Activated naive CD8-positive, alpha-beta T cell treated with anti-CD3 and anti-CD28 coated beads, Interleukin-2, amount 10 ng/mL, durations not matched to agents 7 days and 5 days (primary cell): ENCODE results near the gene SLC17A5. TPM values are rescaled to one million over a fixed set of nuclear protein-coding genes. Genes with fewer than 3 reads are reported as not detected.
"Not testable (repeated sequence)": the region's sequence is repeated elsewhere in the genome, so short reads cannot be mapped to it uniquely, and the experiment has no call there.

Experiments used
- ATAC-seq: fragments of 150-1000 bp; cut with Tn5 transposase; one replicate; pipeline ENCODE4 v1.10.0; 2021; ENCODE audit warnings: low read depth, moderate library complexity
- POLR2A ChIA-PET: fragments of 350-600 bp; sonication (Branson Sonifier 250); formaldehyde crosslinking; loops from one replicate; lab custom pipeline; 2021; ENCODE audit warnings: antibody characterized with exemption; lab: Charles Lee
- DNase-seq: peaks from one replicate; pipeline ENCODE4 v3.0.0; 2021
- H3K27ac Mint-ChIP-seq: one replicate; pipeline ENCODE4 v1.8.0; 2022; ENCODE audit warnings: mild to moderate bottlenecking, mixed read lengths
- H3K27me3 Mint-ChIP-seq: one replicate; pipeline ENCODE4 v1.8.0; 2022; ENCODE audit warnings: mild to moderate bottlenecking, moderate library complexity, mixed read lengths
- H3K36me3 Mint-ChIP-seq: one replicate; pipeline ENCODE4 v1.8.0; 2021; ENCODE audit warnings: mild to moderate bottlenecking, mixed read lengths
- H3K4me1 Mint-ChIP-seq: one replicate; pipeline ENCODE4 v1.8.0; 2021; ENCODE audit warnings: mixed read lengths
- H3K4me3 Mint-ChIP-seq: one replicate; pipeline ENCODE4 v1.8.0; 2022; ENCODE audit warnings: mild to moderate bottlenecking, moderate library complexity, mixed read lengths
- H3K9me3 Mint-ChIP-seq: one replicate; pipeline ENCODE4 v1.8.0; 2021; ENCODE audit warnings: mixed read lengths
- total RNA-seq, 2 experiments: library from RNA; stranded (reverse); gene quantifications; one replicate each; pipeline ENCODE4 v1.2.3, GENCODE V29; 2021

Gene SLC17A5
- total RNA-seq, 2 experiments from 2014 or later = 9.2 to 9.3 TPM

DNA sequence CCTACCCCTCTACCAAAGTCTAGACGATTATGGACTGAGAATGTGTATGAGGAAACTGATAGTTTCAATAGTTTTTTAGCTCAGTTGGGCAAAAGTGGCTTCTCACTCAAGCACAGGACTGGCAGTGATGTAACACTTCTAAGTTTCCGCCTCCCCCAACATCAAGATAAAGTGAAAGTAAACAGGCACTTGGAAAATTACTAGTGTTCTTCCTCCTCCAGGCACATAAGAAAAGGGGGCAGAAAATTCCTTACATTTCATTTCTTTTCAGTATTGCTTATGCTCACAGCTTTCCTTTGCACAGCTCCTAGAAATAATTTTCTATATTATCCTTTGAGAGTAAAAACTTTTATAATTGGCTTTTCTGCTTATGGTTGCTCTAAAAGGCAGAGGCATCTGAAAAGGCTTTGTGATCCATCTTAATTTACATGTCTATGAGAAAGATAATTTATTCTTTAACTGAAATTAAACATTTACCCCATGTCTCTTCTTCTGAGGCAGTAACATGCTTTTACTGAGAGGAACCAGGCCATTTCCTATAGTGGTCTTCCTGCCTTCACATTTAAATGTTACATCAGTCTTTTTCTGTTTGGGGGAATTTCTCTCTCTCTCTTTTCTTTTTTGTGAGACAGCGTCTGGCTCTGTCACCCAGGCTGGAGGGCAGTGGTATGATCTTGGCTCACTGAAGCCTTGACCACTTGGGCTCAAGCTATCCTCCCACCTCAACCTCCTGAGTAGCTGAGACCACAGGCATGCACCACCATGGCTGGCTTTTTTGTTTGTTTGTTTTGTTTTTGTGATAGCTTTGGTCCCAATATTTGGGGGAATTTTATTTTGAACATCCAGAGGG lies 68.0 kb downstream of the SLC17A5 start:
- peak; percentile 85 for ATAC-seq
- H3K4me3 Mint-ChIP-seq = peak overlapping the region; percentile 90
- no peaks in the 10 kb centered on the region for H3K9me3 Mint-ChIP-seq
- H3K27ac Mint-ChIP-seq = peak overlapping the region; percentile 99
- no peaks in the 10 kb centered on the region for H3K36me3 Mint-ChIP-seq
- no peaks in the 10 kb centered on the region for H3K27me3 Mint-ChIP-seq
- peak; percentile 40 for DNase-seq
- POLR2A ChIA-PET = interaction anchor here (0.6 to 5.1 kb wide), 12 partner anchors 8 to 259 kb away, joined by 3 to 145 read pairs (median 5); partner anchors contain the start of genes EEF1A1 and MTO1
- H3K4me1 Mint-ChIP-seq = peaks cover 27% of the 10 kb centered on the region

DNA sequence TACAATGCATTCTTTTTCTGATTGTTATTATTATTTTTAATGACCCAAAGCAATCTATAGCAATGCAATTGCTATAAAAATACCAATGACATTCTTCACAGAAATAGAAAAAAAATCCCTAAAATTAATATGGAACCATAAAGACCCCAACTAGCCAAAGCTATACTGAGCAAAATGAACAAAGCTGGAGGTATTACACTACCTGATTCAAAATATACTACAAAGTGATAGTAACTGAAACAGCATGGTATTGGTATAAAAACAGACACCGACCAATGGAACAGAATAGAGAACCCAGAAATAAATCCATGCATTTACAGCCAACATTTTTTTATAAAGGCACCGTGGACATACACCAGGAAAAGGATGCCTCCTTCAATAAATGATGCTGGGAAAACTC lies 72.5 kb downstream of the SLC17A5 start:
- peaks cover 22% of the 10 kb centered on the region for H3K4me1 Mint-ChIP-seq
- H3K4me3 Mint-ChIP-seq = no peak overlapping the region
- peaks cover 2% of the 10 kb centered on the region for H3K9me3 Mint-ChIP-seq
- no peaks in the 10 kb centered on the region for H3K27me3 Mint-ChIP-seq
- ATAC-seq = no peak
- H3K36me3 Mint-ChIP-seq = peaks cover 2% of the 10 kb centered on the region
- no peak for DNase-seq
- H3K27ac Mint-ChIP-seq = no peak overlapping the region
- POLR2A ChIA-PET = interaction anchor here (0.7 to 2.6 kb wide), 3 partner anchors 9 to 60 kb away, joined by 4 to 32 read pairs (median 5); partner anchors contain the start of gene EEF1A1

DNA sequence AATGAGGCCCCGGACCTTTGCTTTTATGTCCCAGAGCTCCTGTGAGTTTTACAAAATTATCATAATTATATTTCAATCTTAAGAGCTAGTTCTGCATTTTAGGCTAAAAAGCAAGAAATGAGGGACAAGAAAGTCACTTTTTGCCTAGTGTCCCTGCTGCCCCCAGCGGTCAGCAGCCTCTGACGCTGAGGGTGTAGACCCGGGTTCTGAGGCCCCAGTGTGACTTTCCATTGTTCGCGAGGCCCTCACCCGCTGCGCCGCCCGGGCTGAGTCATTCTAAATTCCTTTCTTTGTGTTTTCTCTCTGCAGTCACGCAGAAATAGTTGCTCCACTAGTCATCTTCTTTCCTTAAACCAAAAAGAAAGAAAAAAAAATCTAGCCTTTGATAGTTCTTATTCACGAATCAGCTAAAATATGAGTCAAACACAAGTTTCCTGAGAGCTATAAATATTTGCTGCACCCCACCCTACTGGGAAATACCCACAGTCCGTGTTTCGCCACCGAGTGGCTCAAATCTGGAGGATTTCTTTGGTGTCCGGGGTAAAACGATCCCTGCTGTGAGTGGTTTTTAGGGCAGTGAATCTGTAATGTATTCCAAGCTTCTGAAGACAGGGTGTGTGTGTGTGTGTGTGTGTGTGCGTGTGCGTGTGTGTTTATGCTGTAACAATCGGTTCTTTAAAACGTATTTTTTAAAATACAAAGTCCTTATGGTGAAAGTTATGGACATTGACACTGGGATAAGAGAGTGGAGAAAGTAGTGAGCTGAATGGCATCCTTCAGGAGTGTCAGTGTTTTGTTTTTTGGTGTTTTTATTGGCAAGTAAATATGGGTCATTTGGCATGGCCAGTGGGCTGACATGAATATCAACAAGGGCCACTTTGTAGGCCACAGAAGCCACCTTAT lies 73.3 kb downstream of the SLC17A5 start:
- Mint-ChIP-seq H3K36me3 (peaks cover 4% of the 10 kb centered on the region), H3K27ac (peak overlapping the region; percentile 91), H3K4me1 (peaks cover 17% of the 10 kb centered on the region), H3K4me3 (peak overlapping the region; percentile 55), H3K27me3 (no peaks in the 10 kb centered on the region), H3K9me3 (peaks cover 6% of the 10 kb centered on the region)
- POLR2A ChIA-PET = interaction anchor here (0.7 to 2.6 kb wide), 5 partner anchors 9 to 59 kb away, joined by 3 to 32 read pairs (median 4); partner anchors contain the start of gene EEF1A1
- DNase-seq (peak; percentile 56), ATAC-seq (peak; percentile 71)

- ATAC-seq (no peak), DNase-seq (no peak)
- Mint-ChIP-seq H3K36me3 (peaks cover 4% of the 10 kb centered on the region), H3K4me1 (peaks cover 12% of the 10 kb centered on the region), H3K27ac (peak overlapping the region; percentile 91), H3K4me3 (peak overlapping the region; percentile 55), H3K27me3 (no peaks in the 10 kb centered on the region), H3K9me3 (peaks cover 6% of the 10 kb centered on the region)
- POLR2A ChIA-PET = interaction anchor here (0.7 to 2.6 kb wide), 5 partner anchors 8 to 59 kb away, joined by 3 to 32 read pairs (median 4); partner anchors contain the start of gene EEF1A1
Observed at GRCh38 chr6:73579851-73580246, 73.9 kb downstream of the SLC17A5 start.

DNA sequence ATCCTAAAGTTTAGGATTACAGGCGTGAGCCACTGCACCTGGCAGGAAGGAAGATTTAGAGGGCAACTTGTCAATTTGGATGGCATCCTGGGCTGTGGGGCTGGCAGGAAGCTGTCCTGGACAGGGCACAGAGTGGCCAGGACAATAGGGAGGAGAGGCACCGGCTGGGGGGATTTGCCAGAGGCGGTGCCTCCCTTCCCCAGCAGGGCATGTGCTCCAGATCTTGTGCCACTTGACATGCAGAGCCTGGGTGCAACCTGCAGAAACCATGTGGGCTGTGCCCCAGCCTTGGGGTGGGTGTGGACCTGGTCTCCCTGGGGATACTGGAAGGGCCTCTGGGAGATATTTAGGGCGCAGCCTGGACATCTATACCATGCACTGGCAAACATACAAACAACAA lies 74.4 kb downstream of the SLC17A5 start:
- Mint-ChIP-seq H3K4me1 (peaks cover 12% of the 10 kb centered on the region), H3K27me3 (no peaks in the 10 kb centered on the region), H3K4me3 (no peak overlapping the region), H3K9me3 (peaks cover 6% of the 10 kb centered on the region), H3K36me3 (peaks cover 4% of the 10 kb centered on the region), H3K27ac (peak overlapping the region; percentile 30)
- peak; percentile 20 for ATAC-seq
- DNase-seq = no peak
- POLR2A ChIA-PET = interaction anchor here (1.4 to 2.6 kb wide), 2 partner anchors 56 to 58 kb away, joined by 14 to 32 read pairs; partner anchors contain the start of gene EEF1A1

GRCh38 chr6:73577676-73578075 lies 76.1 kb downstream of the SLC17A5 start:
- POLR2A ChIA-PET = interaction anchor here (1.2 kb wide), 1 partner anchor 9 kb away, joined by 6 read pairs; no protein-coding TSS in a partner anchor
- ATAC-seq = no peak
- H3K27ac Mint-ChIP-seq = no peak overlapping the region
- H3K36me3 Mint-ChIP-seq = peaks cover 4% of the 10 kb centered on the region
- no peaks in the 10 kb centered on the region for H3K27me3 Mint-ChIP-seq
- DNase-seq = no peak
- H3K4me3 Mint-ChIP-seq = no peak overlapping the region
- H3K9me3 Mint-ChIP-seq = peaks cover 6% of the 10 kb centered on the region
- H3K4me1 Mint-ChIP-seq = peaks cover 12% of the 10 kb centered on the region

DNA sequence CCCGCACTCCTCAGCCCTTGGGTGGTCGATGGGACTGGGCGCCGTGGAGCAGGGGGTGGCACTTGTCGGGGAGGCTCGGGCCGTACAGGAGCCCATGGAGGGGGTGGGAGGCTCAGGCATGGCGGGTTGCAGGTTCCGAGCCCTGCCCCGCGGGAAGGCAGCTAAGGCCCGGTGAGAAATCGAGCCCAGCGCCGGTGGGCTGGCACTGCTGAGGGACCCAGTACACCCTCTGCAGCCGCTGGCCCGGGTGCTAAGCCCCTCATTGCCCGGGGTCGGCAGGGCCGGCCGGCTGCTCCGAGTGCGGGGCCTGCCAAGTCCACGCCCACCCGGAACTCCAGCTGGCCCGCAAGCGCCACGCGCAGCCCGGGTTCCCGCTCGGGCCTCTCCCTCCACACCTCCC lies 81.3 kb downstream of the SLC17A5 start:
- DNase-seq, H3K27ac Mint-ChIP-seq, H3K27me3 Mint-ChIP-seq, H3K4me3 Mint-ChIP-seq, H3K9me3 Mint-ChIP-seq, H3K36me3 Mint-ChIP-seq, ATAC-seq, H3K4me1 Mint-ChIP-seq: not testable (repeated sequence)
- POLR2A ChIA-PET = interaction anchor here (1.4 kb wide), 1 partner anchor 8 kb away, joined by 4 read pairs; no protein-coding TSS in a partner anchor

DNA sequence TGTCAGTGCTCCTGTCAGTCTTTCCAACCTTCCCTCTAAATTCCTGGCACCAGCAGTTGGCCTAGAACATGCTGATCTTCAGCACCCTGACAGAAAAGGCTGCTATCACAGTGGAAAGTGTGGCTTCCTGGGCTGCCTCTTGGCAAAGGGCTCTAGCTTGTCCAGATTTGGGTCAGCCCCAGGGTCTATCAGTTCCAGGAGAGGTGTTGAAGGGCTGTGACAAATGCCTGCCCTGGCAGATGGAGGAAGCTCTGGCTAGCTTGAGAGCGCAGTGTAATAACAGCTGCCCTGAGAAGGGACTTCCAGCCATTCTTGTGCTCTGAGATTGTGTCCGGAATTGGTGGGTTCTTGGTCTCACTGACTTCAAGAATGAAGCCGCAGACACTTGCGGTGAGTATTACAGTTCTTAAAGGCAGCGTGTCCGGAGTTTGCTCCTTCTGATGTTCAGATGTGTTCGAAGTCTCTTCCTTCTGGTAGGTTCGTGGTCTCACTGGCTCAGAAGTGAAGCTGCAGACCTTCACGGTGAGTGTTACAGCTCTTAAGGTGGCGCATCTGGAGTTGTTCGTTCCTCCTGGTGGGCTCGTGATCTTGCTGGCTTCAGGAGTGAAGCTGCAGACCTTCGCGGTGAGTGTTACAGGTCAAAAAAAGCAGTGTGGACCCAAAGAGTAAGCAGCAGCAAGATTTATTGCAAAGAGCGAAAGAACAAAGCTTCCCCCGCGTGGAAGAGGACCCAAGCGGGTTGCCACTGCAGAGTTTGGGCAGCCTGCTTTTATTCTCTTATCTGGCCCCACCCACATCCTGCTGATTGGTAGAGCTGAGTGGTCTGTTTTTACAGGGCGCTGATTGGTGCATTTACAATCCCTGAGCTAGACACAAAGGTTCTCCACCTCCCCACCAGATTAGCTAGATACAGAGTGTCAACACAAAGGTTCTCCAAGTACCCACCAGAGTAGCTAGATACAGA lies 82.3 kb downstream of the SLC17A5 start:
- H3K4me1 Mint-ChIP-seq, H3K27me3 Mint-ChIP-seq, DNase-seq, H3K4me3 Mint-ChIP-seq, H3K36me3 Mint-ChIP-seq, H3K9me3 Mint-ChIP-seq: not testable (repeated sequence)
- H3K27ac Mint-ChIP-seq = peak overlapping the region; percentile 50
- POLR2A ChIA-PET = interaction anchor here (1.4 kb wide), 1 partner anchor 9 kb away, joined by 4 read pairs; no protein-coding TSS in a partner anchor
- ATAC-seq = peak; percentile 42

- POLR2A ChIA-PET = no interaction called here
- no peak for ATAC-seq
- DNase-seq = no peak
- Mint-ChIP-seq H3K27me3 (no peaks in the 10 kb centered on the region), H3K36me3 (no peaks in the 10 kb centered on the region), H3K27ac (no peak overlapping the region), H3K4me3 (no peak overlapping the region), H3K9me3 (no peaks in the 10 kb centered on the region), H3K4me1 (peaks cover 7% of the 10 kb centered on the region)
Observed at GRCh38 chr6:73569121-73569520, 84.7 kb downstream of the SLC17A5 start.

DNA sequence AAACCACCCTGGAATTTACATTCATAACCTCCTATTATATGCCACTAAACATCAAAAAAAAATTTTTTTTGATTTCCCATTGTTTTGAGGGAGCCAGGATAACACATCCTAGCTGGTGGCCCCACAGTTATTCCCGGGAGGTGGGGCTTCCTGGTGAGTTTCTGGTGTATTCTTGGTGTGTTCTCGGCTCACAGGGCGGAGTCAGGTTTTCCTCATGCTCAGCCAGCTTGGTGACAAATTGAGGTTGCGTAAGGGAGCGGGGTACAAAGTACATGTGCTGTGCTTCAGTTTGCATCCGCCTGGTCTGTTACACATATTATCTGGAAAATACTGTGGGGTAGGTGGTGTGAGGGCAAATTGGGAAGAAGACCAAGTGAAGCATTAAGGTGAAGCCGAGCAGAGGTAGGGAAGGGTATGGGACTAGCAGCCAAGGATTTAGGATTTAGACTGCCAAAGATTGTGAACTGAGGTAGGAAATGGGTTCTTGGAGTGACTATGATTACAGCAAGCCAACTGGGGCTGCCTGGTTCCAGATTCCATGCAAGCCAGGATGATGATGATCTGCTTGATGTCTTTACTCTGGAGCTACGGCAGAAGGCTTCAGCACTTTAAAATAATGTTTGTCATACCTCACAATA lies 86.7 kb downstream of the SLC17A5 start:
- Mint-ChIP-seq H3K27me3 (no peaks in the 10 kb centered on the region), H3K4me1 (peaks cover 7% of the 10 kb centered on the region), H3K4me3 (no peak overlapping the region), H3K27ac (no peak overlapping the region), H3K9me3 (no peaks in the 10 kb centered on the region), H3K36me3 (no peaks in the 10 kb centered on the region)
- no peak for DNase-seq
- POLR2A ChIA-PET = interaction anchor here (1.0 kb wide), 1 partner anchor 46 kb away, joined by 3 read pairs; the partner anchor contains the start of gene EEF1A1
- ATAC-seq = no peak

DNA sequence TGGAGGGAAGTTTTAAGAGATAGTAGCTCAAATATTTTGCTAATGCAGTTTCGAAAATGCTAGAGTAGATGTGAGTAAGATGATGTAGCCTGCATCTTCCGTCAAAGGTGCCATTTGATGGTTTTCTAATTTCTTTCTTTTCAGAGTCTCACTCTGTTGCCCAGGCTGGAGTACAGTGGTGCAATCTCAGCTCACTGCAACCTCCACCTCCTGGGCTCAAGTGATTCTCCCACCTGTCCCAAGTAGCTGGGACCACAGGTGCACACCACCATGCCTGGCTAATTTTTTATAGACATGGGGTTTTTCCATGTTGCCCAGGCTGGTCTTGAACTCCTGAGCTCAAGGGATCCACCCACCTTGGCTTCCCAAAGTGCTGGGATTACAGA lies 87.3 kb downstream of the SLC17A5 start:
- not testable (repeated sequence) for H3K9me3 Mint-ChIP-seq, H3K4me3 Mint-ChIP-seq, H3K36me3 Mint-ChIP-seq, H3K27me3 Mint-ChIP-seq, DNase-seq, H3K27ac Mint-ChIP-seq, ATAC-seq, H3K4me1 Mint-ChIP-seq
- POLR2A ChIA-PET = interaction anchor here (1.0 kb wide), 1 partner anchor 45 kb away, joined by 3 read pairs; the partner anchor contains the start of gene EEF1A1
